Activated naive CD4-positive, alpha-beta T cell treated with anti-CD3 and anti-CD28 coated beads, Interleukin-2, amount 50 U/mL, for 24 hours (primary cell): ENCODE results near the gene CD300H.
"Not testable (repeated sequence)": the region's sequence is repeated elsewhere in the genome, so short reads cannot be mapped to it uniquely, and the experiment has no call there.

Source experiments
- H3K27ac Mint-ChIP-seq: one replicate; pipeline ENCODE4 v1.8.0; 2021; ENCODE audit warnings: mild to moderate bottlenecking, mixed read lengths
- H3K27me3 Mint-ChIP-seq: one replicate; pipeline ENCODE4 v1.8.0; 2021; ENCODE audit warnings: mixed read lengths
- H3K36me3 Mint-ChIP-seq: one replicate; pipeline ENCODE4 v1.8.0; 2021; ENCODE audit warnings: mixed read lengths
- H3K4me1 Mint-ChIP-seq: one replicate; pipeline ENCODE4 v1.8.0; 2021; ENCODE audit warnings: mixed read lengths
- H3K4me3 Mint-ChIP-seq: one replicate; pipeline ENCODE4 v1.8.0; 2021; ENCODE audit warnings: mild to moderate bottlenecking, mixed read lengths
- H3K9me3 Mint-ChIP-seq: one replicate; pipeline ENCODE4 v1.8.0; 2021; ENCODE audit warnings: mixed read lengths

CD300H gene

GRCh38 chr17:74569020-74570003 is 2.0 kb upstream of the CD300H start:
- H3K4me1 Mint-ChIP-seq: no peaks in the 10 kb centered on the region
- no peaks in the 10 kb centered on the region for H3K36me3 Mint-ChIP-seq
- no peaks in the 10 kb centered on the region for H3K9me3 Mint-ChIP-seq
- H3K27ac Mint-ChIP-seq: no peak overlapping the region
- no peak overlapping the region for H3K4me3 Mint-ChIP-seq
- peaks cover 11% of the 10 kb centered on the region for H3K27me3 Mint-ChIP-seq

- Mint-ChIP-seq H3K36me3 (no peaks in the 10 kb centered on the region), H3K27ac (no peak overlapping the region), H3K4me1 (no peaks in the 10 kb centered on the region), H3K27me3 (peaks cover 11% of the 10 kb centered on the region), H3K9me3 (no peaks in the 10 kb centered on the region), H3K4me3 (no peak overlapping the region)
Measured at GRCh38 chr17:74568106-74568873, 981 bp upstream of the CD300H start.

- H3K27me3 Mint-ChIP-seq: peaks cover 11% of the 10 kb centered on the region
- no peak overlapping the region for H3K4me3 Mint-ChIP-seq
- H3K4me1 Mint-ChIP-seq: no peaks in the 10 kb centered on the region
- no peaks in the 10 kb centered on the region for H3K36me3 Mint-ChIP-seq
- no peaks in the 10 kb centered on the region for H3K9me3 Mint-ChIP-seq
- no peak overlapping the region for H3K27ac Mint-ChIP-seq
Measured at GRCh38 chr17:74566132-74566753, 1.1 kb downstream of the CD300H start.

GRCh38 chr17:74565126-74565525 is 2.2 kb downstream of the CD300H start:
- H3K4me1 Mint-ChIP-seq: no peaks in the 10 kb centered on the region
- H3K4me3 Mint-ChIP-seq: no peak overlapping the region
- H3K27ac Mint-ChIP-seq: no peak overlapping the region
- no peaks in the 10 kb centered on the region for H3K36me3 Mint-ChIP-seq
- no peaks in the 10 kb centered on the region for H3K9me3 Mint-ChIP-seq
- peaks cover 11% of the 10 kb centered on the region for H3K27me3 Mint-ChIP-seq

GRCh38 chr17:74563358-74563757 is 4.0 kb downstream of the CD300H start:
- Mint-ChIP-seq H3K4me3 (no peak overlapping the region), H3K27ac (peak overlapping the region; percentile 1), H3K27me3 (peaks cover 7% of the 10 kb centered on the region), H3K4me1 (peaks cover 9% of the 10 kb centered on the region), H3K36me3 (no peaks in the 10 kb centered on the region), H3K9me3 (no peaks in the 10 kb centered on the region)

- Mint-ChIP-seq H3K4me3 (no peak overlapping the region), H3K27ac (no peak overlapping the region), H3K27me3 (peaks cover 5% of the 10 kb centered on the region), H3K9me3 (no peaks in the 10 kb centered on the region), H3K36me3 (no peaks in the 10 kb centered on the region), H3K4me1 (peaks cover 9% of the 10 kb centered on the region)
Measured at GRCh38 chr17:74561586-74561985, 5.7 kb downstream of the CD300H start.

- H3K27ac Mint-ChIP-seq: no peak overlapping the region
- H3K4me3 Mint-ChIP-seq: no peak overlapping the region
Measured at GRCh38 chr17:74558882-74559519, 8.3 kb downstream of the CD300H start.

GRCh38 chr17:74558402-74558801 is 8.9 kb downstream of the CD300H start:
- H3K36me3 Mint-ChIP-seq, H3K4me3 Mint-ChIP-seq, H3K9me3 Mint-ChIP-seq, H3K27ac Mint-ChIP-seq, H3K4me1 Mint-ChIP-seq, H3K27me3 Mint-ChIP-seq: not testable (repeated sequence)

More at GRCh38 chr17:74558882-74559519, 8.3 kb downstream of the CD300H start:
- no peaks in the 10 kb centered on the region for H3K27me3 Mint-ChIP-seq
- H3K4me1 Mint-ChIP-seq: peaks cover 9% of the 10 kb centered on the region
- H3K9me3 Mint-ChIP-seq: no peaks in the 10 kb centered on the region
- no peaks in the 10 kb centered on the region for H3K36me3 Mint-ChIP-seq

- Mint-ChIP-seq H3K27me3 (no peaks in the 10 kb centered on the region), H3K4me3 (no peak overlapping the region), H3K27ac (no peak overlapping the region), H3K9me3 (no peaks in the 10 kb centered on the region), H3K36me3 (no peaks in the 10 kb centered on the region), H3K4me1 (peaks cover 9% of the 10 kb centered on the region)
Measured at GRCh38 chr17:74555427-74555940, 11.8 kb downstream of the CD300H start.

GRCh38 chr17:74554909-74555308 is 12.4 kb downstream of the CD300H start:
- Mint-ChIP-seq H3K36me3 (no peaks in the 10 kb centered on the region), H3K27me3 (no peaks in the 10 kb centered on the region), H3K4me1 (peaks cover 9% of the 10 kb centered on the region), H3K9me3 (no peaks in the 10 kb centered on the region), H3K4me3 (no peak overlapping the region), H3K27ac (no peak overlapping the region)

- H3K27me3 Mint-ChIP-seq: no peaks in the 10 kb centered on the region
- no peak overlapping the region for H3K4me3 Mint-ChIP-seq
- H3K27ac Mint-ChIP-seq: no peak overlapping the region
- no peaks in the 10 kb centered on the region for H3K9me3 Mint-ChIP-seq
- no peaks in the 10 kb centered on the region for H3K4me1 Mint-ChIP-seq
- no peaks in the 10 kb centered on the region for H3K36me3 Mint-ChIP-seq
Measured at GRCh38 chr17:74552037-74552436, 15.3 kb downstream of the CD300H start.

- Mint-ChIP-seq H3K9me3 (no peaks in the 10 kb centered on the region), H3K27me3 (no peaks in the 10 kb centered on the region), H3K36me3 (no peaks in the 10 kb centered on the region), H3K4me1 (no peaks in the 10 kb centered on the region), H3K27ac (no peak overlapping the region), H3K4me3 (no peak overlapping the region)
Measured at GRCh38 chr17:74550602-74551001, 16.7 kb downstream of the CD300H start.

- Mint-ChIP-seq H3K4me1 (no peaks in the 10 kb centered on the region), H3K27ac (no peak overlapping the region), H3K4me3 (no peak overlapping the region), H3K9me3 (no peaks in the 10 kb centered on the region), H3K27me3 (no peaks in the 10 kb centered on the region), H3K36me3 (no peaks in the 10 kb centered on the region)
Measured at GRCh38 chr17:74549343-74549742, 18.0 kb downstream of the CD300H start.

GRCh38 chr17:74547736-74548135 is 19.6 kb downstream of the CD300H start:
- H3K36me3 Mint-ChIP-seq: no peaks in the 10 kb centered on the region
- no peak overlapping the region for H3K4me3 Mint-ChIP-seq
- no peaks in the 10 kb centered on the region for H3K4me1 Mint-ChIP-seq
- H3K27ac Mint-ChIP-seq: no peak overlapping the region
- H3K9me3 Mint-ChIP-seq: no peaks in the 10 kb centered on the region
- no peaks in the 10 kb centered on the region for H3K27me3 Mint-ChIP-seq

- H3K36me3 Mint-ChIP-seq: no peaks in the 10 kb centered on the region
- no peaks in the 10 kb centered on the region for H3K4me1 Mint-ChIP-seq
- no peak overlapping the region for H3K4me3 Mint-ChIP-seq
- no peaks in the 10 kb centered on the region for H3K9me3 Mint-ChIP-seq
- no peaks in the 10 kb centered on the region for H3K27me3 Mint-ChIP-seq
- H3K27ac Mint-ChIP-seq: no peak overlapping the region
Measured at GRCh38 chr17:74547264-74547663, 20.0 kb downstream of the CD300H start.
